Right ventricle myocardium inferior (tissue), 1 donor: ENCODE results near the gene TMEM129. TPM values are rescaled to one million over a fixed set of nuclear protein-coding genes. Genes with fewer than 3 reads are reported as not detected.

ENCODE experiments used
- total RNA-seq: library from RNA; stranded (reverse); fragmentation: NEBNext Ultra II Directional; extraction: Animal tissue kit (Norgen Biotek cat#: 25700); gene quantifications from one replicate; pipeline ENCODE4 v1.2.1, GENCODE V29; 2021
- donor health status: DM: no; HTN: yes; CAD: no; lungs with severe emphysema.

TMEM129 gene
- total RNA-seq, 1 donor from 2014 or later, result 26.3 TPM

Other genes starting within 250 kb of the TMEM129 start
- gene FAM53A, start 37.0 kb downstream of the TMEM129 start, total RNA-seq, result 0.49 TPM
- gene SLBP, start 9.0 kb downstream of the TMEM129 start, total RNA-seq, result 13.7 TPM
- 7.0 TPM for gene TACC3, start 198 bp upstream of the TMEM129 start, total RNA-seq
- 1.8 TPM for gene FGFR3, start 72.0 kb upstream of the TMEM129 start, total RNA-seq
- gene LETM1, start 134.8 kb upstream of the TMEM129 start, total RNA-seq, result 39.8 TPM
- gene NSD2, start 150.1 kb upstream of the TMEM129 start, total RNA-seq, result 37.0 TPM